GM15510 (cell line): Measurements from ENCODE around the gene MRNIP.

Source experiments
- POLR2A ChIP-seq: IDR thresholded peaks from 3 replicates; pipeline ENCODE4 v1.6.1; 2011; ENCODE audit warnings: borderline replicate concordance; ENCODE audit not compliant: insufficient read length; ENCODE audit errors: extremely low read depth

The MRNIP gene

DNA sequence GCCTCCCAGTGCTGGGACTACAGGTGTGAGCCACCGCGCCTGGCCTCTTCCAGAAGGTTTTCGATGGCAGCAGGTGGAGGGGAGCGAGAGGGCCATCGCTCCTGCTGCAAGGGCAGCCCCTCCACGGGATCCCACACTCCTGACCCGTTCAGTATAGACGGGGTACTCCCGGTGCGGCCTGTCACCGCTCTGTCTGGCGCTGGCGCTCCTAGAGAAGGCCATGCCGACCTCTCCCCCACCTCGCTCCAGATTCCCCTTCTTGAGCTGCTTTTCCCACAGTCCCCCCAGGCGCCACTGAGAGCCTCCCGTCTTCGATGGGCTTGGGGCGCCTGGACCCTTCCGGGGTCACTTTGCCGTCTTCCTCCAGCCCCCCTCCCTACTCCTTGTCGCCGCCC, 42.2 kb downstream of the MRNIP start:
- TF ChIP-seq POLR2A, result no peak

GRCh38 chr5:179815491-179816249, 42.9 kb downstream of the MRNIP start:
- no peak for TF ChIP-seq POLR2A

- TF ChIP-seq POLR2A, result no peak
Measured at GRCh38 chr5:179814090-179814489, 44.5 kb downstream of the MRNIP start.

GRCh38 chr5:179812997-179813607, 45.5 kb downstream of the MRNIP start:
- no peak for TF ChIP-seq POLR2A

DNA sequence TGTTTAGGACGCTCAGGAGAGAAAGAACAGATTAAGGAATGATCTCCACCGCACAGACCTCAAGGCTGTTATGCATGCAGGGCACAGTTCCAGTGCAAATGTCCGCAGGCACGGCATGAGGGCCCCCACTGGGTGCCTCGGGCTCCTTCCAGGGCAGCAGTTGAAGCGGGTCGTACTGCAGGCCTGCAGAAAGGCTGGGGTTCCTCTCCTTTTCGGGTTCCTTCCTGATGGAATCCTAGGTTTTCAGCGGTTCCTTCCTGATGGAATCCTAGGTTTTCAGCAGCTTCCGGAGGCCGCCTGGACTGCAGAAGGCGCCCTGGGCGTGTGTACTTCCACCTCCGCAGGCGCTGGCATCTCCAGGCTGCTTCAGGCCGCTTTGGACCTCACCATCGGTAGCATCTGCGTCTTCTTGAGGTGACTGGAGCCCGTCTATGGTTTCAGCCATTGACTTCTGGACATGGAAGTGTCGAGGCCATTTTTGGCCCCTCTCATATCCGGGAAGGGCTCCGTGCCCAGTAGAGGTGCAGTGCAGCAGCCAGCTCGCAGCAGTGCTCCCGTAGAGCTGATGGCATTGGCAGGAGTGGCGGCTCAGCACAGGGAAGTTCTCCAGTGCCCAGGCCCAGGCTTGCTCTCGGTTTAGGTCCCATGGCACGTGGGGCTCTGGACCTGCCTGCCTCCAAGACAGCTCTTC, 46.3 kb downstream of the MRNIP start:
- no peak for TF ChIP-seq POLR2A

- TF ChIP-seq POLR2A, result peak; percentile 84
Measured at GRCh38 chr5:179806250-179807048, 52.2 kb downstream of the MRNIP start, which contains the start of gene MGAT4B. Gene MGAT4B, minus strand, starts transcription at chr5:179806866. Its CDS starts 283 bp downstream, at chr5:179806583.

DNA sequence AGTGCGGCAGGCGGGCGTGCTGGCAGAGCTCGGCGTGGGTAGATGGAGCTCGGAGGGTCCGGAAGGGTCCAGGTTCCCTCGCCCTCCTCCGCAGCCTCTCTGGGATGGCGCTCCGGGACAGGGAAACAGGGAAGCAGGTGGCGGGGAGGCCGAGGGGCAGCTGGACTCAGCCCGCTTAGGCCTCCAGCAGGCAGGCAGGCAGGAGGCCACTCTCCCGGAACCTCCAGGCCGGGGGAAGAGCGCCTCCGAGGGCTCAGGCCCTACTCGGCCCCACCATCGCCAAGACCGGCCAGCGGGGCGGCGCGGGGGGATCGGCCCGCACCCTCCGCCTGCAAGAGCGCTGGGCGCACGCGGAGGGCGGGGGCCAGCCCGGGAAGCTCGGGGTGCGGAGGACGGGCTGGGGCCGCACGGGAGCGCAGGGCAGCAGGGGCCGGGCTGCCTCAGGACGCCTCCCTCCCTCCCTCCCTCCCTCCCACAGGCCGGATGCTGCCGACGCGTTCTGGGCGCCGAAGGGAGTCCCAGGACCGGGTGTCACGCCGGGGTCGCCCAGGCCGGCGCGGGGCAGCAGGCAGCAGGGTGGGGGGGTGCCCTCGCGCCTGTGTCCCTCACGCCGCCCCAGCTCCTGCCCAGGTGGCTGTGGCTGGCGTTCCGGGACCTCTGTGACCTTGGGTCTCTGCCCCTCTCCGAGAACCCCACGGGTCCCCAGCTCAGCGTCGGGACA, 52.9 kb downstream of the MRNIP start:
- no peak for TF ChIP-seq POLR2A

- TF ChIP-seq POLR2A, result no peak
Measured at GRCh38 chr5:179805070-179805528, 53.5 kb downstream of the MRNIP start.

DNA sequence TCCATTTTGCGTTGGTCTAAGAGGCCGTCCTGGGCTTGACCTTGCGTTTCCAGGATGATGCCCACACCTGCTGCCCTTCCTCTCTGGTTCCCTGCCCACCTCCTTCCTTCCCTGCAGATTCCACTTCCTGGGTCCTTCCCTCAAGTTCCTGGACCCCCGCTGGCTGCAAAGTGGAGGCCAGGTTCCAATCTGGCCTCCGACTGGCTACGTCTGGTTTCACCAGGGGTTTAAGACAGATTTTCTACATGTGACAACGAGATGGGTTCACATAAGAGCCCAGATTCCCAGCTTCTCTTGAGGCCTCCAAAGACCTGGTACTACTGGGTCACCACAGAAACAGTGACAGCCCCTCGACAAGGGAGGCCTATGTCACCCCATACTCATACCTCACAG, 54.1 kb downstream of the MRNIP start:
- TF ChIP-seq POLR2A, result no peak

DNA sequence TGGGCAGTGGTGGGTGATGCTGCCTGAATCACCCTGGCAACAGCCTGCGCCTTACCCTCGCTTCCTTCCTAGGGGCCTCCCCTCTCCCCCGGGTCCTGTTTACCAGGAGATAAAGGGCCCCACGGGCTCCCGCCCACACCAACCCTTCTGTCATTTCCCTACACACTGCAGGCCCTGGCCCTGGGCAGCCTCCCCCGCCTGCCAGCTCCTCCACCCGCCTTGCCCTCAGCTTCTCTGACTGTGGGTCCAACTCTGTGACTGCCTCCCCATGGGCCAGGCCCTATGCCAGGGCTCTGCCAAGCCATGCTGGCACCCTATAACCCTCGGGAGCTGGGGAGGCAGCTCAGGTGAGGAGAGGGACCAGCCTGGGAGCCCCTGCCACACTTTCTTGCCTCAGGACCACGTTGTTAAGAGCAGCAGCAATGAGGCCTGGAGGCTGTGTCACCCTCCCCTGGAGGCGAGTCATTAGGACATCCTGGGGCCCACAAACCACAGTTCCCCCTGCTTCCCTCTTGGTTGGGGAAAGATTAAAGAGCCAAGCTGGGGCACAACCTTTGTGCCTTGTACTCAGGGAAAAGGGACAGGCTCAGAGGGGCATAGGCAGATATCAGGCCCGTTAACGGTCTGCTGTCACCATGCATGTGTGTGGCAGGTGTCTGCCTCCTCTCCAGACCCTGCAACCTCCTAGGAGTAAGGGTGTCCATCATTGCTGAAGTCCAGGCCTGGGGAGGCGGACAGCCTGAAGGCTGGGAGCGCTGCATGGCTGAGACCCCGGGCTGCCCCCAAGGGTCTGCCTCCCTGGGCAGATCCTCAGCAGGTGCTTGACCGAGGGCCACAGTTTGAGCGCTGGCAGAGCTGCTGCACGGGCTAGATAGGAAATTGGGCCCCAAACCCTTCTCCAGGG, 54.7 kb downstream of the MRNIP start:
- TF ChIP-seq POLR2A, result no peak

- no peak for TF ChIP-seq POLR2A
Measured at GRCh38 chr5:179802950-179803562, 55.6 kb downstream of the MRNIP start.

- no peak for TF ChIP-seq POLR2A
Measured at GRCh38 chr5:179802207-179802883, 56.3 kb downstream of the MRNIP start.
